Renal cortex interstitium (tissue), 11 donors: ENCODE results near the gene IFNGR2. TPM values are rescaled to one million over a fixed set of nuclear protein-coding genes. Genes with fewer than 3 reads are reported as not detected.
"Not testable (repeated sequence)": the region's sequence is repeated elsewhere in the genome, so short reads cannot be mapped to it uniquely, and the experiment has no call there.

Source experiments
- DNase-seq, 11 donors: peaks; one replicate each; pipeline ENCODE4 v3.0.0-alpha.2; 2013; ENCODE audit warnings: low read depth in 9 of 11, low spot score in 4 of 11; ENCODE audit errors: extremely low read depth in 1 of 11
- polyA plus RNA-seq, 3 donors: library from polyadenylated mRNA; unstranded; fragments of 120-200 nt; gene quantifications; one replicate each; pipeline ENCODE4 v1.2.1, GENCODE V29; 2013; ENCODE audit not compliant: insufficient read length in 3 of 3

IFNGR2 gene
- polyA plus RNA-seq, 3 donors = 75.0 to 88.7 (median 77.1) TPM

DNA sequence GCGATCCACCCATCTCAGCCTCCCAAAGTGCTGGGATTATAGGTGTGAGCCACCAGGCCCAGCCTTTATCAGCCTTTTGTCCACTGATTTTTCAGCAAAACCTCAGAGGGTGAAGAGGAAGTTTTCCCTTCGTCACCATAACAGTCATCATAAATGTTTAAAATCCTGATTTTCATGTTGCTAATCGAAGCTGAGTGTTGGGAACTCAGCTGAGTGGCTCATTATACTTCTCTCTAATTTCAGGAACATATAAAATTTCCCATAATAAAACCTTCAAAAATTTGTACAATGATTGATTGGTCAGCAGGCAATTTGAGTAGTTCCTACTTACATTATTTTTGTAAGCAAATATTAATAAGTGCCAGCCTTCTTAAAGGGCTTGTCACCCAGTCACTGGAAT is 31.8 kb upstream of the IFNGR2 start:
- no peak for DNase-seq

DNA sequence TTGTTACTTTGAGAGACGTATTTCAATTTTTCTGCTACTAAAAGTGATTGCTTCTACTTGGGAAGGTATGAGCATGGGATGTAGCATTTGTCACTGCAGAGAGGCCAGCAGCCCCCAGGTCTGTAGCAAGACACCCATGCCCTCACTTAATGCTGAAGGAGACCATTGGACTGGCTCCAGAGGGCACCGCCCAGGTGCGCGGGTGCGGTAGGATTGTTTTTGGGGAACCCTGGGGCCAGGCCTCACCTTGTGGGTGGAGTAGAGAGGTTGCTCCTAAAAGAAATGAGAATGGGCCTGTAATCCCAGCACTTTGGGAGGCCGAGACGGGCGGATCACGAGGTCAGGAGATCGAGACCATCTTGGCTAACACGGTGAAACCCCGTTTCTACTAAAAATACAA is 30.6 kb upstream of the IFNGR2 start:
- DNase-seq = no peak

GRCh38 chr21:33373451-33373850 is 29.8 kb upstream of the IFNGR2 start:
- DNase-seq = no peak

DNA sequence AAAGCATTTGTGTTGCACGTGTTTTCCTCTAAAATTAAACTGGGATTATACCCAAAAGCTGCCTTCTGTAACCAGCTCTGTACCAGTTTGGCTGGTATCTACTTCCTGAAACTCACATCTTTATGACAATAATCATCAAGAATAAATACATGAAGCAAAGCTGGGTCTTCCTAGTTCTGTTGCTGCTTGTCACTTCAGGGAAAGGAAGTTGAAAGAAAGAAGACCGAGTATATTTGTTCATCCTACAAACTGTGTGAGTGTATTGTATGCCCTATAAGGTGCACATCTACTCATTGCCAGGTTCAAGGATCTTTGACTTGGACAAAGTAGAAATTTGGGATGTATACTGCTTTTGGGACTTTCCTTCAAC is 29.1 kb upstream of the IFNGR2 start:
- no peak for DNase-seq

DNA sequence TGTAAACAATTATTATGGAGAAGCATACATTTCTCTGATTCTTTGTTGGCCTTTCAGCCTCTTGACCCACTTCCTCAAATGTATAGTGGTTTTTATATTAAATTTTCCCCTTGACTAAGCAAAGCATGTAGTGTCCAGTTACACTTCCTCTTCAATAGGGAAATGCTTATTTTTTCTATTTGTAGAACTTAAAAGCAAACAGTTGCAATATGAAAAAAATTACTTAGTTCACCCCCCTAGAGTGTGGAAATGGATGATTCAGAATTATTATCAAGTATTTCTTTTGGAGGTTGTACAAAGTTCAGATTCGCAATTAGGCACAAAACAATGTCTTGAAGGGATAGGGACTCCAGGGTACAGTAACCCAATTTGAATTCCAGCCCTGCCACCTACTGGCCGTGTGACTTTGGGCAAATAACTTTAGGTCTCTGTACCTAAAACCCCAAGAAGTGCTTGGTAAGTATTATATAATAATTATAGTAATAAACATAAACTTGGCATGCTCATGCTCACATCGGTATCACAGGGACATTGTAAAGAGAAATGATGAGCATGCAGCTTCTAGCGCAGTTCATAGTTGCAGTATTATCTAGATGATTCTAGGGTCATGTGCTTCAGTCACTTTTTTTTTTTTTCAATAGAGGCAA is 28.6 kb upstream of the IFNGR2 start:
- no peak for DNase-seq

- DNase-seq = no peak
Measured at GRCh38 chr21:33375101-33375644, 28.0 kb upstream of the IFNGR2 start.

- DNase-seq = no peak
Measured at GRCh38 chr21:33377221-33377920, 25.8 kb upstream of the IFNGR2 start.

DNA sequence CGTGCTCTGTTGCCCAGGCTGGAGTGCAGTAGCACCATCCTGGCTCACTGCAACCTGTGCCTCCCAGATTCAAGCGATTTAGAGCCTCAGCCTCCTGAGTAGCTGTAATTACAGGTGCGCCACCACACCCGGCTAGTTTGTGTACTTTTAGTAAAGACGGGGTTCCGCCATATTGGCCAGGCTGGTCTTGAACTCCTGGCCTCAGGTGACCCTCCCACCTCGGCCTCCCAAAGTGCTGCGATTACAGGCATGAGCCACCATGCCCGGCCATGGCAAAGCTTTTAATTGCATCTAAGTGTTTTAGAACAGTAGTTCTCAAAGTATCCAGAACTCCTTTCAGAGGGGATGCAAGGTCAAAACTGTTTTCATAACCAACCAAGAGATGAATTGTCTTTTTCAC is 25.1 kb upstream of the IFNGR2 start:
- no peak for DNase-seq

DNA sequence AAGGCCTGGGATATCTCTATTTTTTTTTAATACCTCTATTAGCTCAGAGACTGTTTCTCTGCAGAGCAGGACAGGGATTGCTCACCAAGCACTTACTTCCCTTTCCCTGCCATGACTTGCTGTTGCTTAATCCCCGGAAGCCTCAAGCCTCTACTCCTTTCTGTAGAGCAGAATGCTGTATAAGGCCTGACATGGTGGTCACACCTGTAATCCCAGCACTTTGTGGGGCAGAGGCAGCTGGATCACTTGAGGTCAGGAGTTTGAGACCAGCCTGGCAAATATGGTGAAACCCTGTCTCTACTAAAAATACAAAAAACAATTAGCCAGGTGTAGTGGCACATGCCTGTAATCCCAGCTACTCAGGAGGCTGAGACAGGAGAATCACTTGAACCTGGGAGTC is 23.3 kb upstream of the IFNGR2 start:
- DNase-seq = not testable (repeated sequence)

- no peak for DNase-seq
Measured at GRCh38 chr21:33380483-33380998, 22.7 kb upstream of the IFNGR2 start.

DNA sequence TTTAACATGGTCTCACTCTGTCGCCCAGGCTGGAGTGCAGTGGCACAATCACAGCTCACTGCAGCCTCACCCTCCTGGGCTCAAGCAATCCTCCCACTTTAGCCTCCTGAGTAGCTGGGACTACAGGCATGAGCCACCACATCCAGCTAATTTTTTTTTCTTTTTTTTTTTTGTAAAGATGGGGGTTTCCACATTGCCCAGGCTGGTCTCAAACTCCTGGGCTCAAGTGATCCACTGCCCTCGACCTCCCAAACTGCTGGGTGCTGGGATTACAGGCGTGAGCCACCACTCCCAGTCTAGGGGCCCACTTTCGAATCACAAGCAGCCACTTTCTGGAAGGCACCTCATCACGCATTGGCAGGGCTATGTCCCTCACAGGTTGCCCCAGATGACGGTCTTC is 21.8 kb upstream of the IFNGR2 start:
- DNase-seq = not testable (repeated sequence)

- DNase-seq = no peak
Measured at GRCh38 chr21:33383056-33383888, 19.9 kb upstream of the IFNGR2 start.

- no peak for DNase-seq
Measured at GRCh38 chr21:33384841-33385331, 18.3 kb upstream of the IFNGR2 start.

DNA sequence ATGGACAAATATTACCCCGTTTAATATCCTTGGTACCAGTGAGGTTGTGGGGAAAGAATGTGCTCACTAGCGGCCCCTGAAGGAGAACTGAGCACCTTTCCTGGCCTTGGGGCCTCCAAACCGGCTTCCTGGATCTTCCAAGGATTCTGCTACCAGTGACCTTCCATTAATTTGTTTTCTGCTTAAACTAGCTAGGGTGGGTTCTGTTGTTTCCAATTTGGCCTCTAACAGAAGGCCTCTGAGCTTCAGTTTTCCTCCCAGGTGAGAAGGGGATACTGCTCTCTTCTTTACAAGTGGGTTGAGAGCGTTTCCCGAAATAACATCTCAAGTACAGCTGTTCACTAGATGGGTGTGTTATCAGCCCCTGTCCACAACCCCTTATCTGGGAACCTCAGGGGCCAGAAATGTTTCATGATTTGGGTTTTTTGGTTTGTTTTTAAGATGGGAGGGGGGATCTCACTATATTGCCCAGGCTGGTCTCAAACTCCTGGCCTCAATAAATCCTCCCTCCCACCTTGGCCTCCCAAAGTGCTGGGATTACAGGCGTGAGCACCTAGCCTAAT is 16.9 kb upstream of the IFNGR2 start:
- no peak for DNase-seq

GRCh38 chr21:33387294-33387693 is 15.9 kb upstream of the IFNGR2 start:
- DNase-seq = no peak

- DNase-seq = no peak
Measured at GRCh38 chr21:33388188-33388587, 15.0 kb upstream of the IFNGR2 start.

GRCh38 chr21:33390479-33390878 is 12.7 kb upstream of the IFNGR2 start:
- no peak for DNase-seq

DNA sequence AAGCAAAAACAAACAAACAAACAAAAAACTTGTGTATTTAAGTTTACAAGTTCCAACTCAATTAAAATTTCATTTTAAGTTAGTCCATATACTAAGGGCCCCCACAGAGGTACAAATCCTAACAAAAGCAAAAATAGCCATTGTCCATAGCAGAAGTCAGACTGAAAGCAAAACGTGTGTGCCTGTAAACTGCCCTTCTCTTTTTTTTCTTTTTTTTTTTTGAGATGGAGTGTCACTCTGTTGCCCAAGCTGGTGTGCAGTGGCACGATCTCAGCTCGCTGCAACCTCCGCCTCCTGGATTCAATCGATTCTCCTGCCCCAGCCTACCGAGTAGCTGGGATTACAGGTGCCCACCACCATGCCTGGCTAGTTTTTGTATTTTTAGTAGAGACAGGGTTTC is 11.6 kb upstream of the IFNGR2 start:
- no peak for DNase-seq

DNA sequence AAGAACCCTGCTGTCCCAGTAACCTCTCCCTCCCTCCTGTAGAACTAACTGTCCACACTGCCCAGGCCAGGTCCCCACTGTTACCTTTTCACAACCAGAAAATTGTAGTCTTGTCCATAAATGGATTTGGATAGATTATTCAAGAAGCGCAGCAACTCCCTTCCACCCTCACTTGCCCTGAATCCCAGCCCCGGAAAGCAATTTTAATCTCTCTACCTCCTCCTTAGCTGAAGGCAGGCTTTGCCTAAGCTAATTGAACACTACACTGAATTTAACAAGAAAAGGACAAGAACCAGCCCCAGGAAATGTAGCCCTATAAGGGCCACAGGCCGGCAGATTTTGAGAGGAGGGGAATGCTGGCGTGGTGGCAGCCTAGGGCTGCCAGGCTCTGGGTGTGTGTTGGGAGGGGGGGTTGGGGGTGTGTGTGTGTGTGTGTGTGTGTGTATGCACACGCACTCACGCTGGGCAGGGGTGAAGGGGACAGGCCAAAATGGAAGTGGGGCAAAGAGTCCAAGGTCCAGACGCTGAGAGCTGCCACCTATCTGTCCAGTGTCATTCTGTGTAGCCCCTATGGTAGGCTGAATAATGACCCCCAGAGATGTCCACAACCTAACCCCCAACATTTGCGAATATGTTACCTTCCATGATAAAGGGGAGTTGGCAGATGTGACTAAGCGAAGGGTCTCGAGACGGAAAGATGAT is 10.8 kb upstream of the IFNGR2 start:
- no peak for DNase-seq
